HEK293 (cell line): Measurements from ENCODE around the gene MAML2.
A peak's percentile ranks its signal among the peaks of the same experiment; 100 is the strongest.

Experiments
- CTCF ChIA-PET: fragments of 350-600 bp; formaldehyde crosslinking; extraction: SDS; loops from one replicate; lab custom pipeline; 2021; ENCODE audit warnings: antibody characterized with exemption; lab: Yijun Ruan, JAX
- POLR2A ChIA-PET: fragments of 300-600 bp; formaldehyde crosslinking; extraction: SDS; loops from one replicate; lab custom pipeline; 2020; ENCODE audit warnings: antibody characterized with exemption, inconsistent platforms; lab: Yijun Ruan, JAX
- H3K27ac ChIP-seq: fragments of 200-500 bp; sonication (Bioruptor generic); 2 replicates; pipeline ENCODE4 v1.5.1; 2014; ENCODE audit warnings: low read depth, low read length, control low read depth, inconsistent platforms; ENCODE audit errors: extremely low read depth
- H3K36me3 ChIP-seq, 2 experiments: fragments of 200-500 bp in 1 of 2; sonication (Bioruptor generic) in 1 of 2; 1 replicate in 1 of 2; 2 replicates in 1 of 2; pipeline ENCODE4 v1.5.1; 2014 to 2017; ENCODE audit warnings: inconsistent platforms in 2 of 2, low read length in 2 of 2; ENCODE audit not compliant: control insufficient read depth in 2 of 2, insufficient read depth in 1 of 2
- H3K4me1 ChIP-seq: fragments of 200-500 bp; sonication (Bioruptor generic); 2 replicates; pipeline ENCODE4 v1.5.1; 2014; ENCODE audit warnings: mild to moderate bottlenecking, low read length, inconsistent platforms; ENCODE audit not compliant: control insufficient read depth, insufficient read depth
- H3K4me3 ChIP-seq: 2 replicates; pipeline ENCODE4 v1.5.1; 2011; ENCODE audit warnings: low read depth, mild to moderate bottlenecking, control low read depth, low read length, moderate library complexity
- H3K9me3 ChIP-seq: fragments of 200-500 bp; sonication (Bioruptor generic); 2 replicates; pipeline ENCODE4 v1.5.1; 2014; ENCODE audit warnings: low read depth, low read length, inconsistent platforms; ENCODE audit not compliant: control insufficient read depth, insufficient read depth
- KLF7 ChIP-seq: fragments of 450-650 bp; formaldehyde crosslinking; IDR thresholded peaks from 2 replicates; pipeline ENCODE4 v1.5.1; 2016; ENCODE audit warnings: missing biosample characterization, missing genetic modification characterization, borderline replicate concordance
- ZNF133 ChIP-seq: fragments of 450-650 bp; formaldehyde crosslinking; IDR thresholded peaks from 2 replicates; pipeline ENCODE4 v1.5.1; 2016; ENCODE audit warnings: missing biosample characterization, missing genetic modification characterization
- ZNF19 ChIP-seq: fragments of 450-650 bp; formaldehyde crosslinking; IDR thresholded peaks from 2 replicates; pipeline ENCODE4; 2016; ENCODE audit warnings: missing biosample characterization, missing genetic modification characterization, low read depth
- ZNF548 ChIP-seq: fragments of 450-650 bp; formaldehyde crosslinking; IDR thresholded peaks from 2 replicates; pipeline ENCODE4 v1.5.1; 2016; ENCODE audit warnings: missing biosample characterization, missing genetic modification characterization
- ZSCAN16 ChIP-seq: fragments of 450-650 bp; formaldehyde crosslinking; IDR thresholded peaks from 2 replicates; pipeline ENCODE4 v1.5.1; 2016; ENCODE audit warnings: missing biosample characterization, missing genetic modification characterization
- TF ChIP-seq, protein P1 (sequence below): fragments of 450-650 bp; formaldehyde crosslinking; IDR thresholded peaks from 2 replicates; pipeline ENCODE4 v1.5.1; 2016; ENCODE audit warnings: missing biosample characterization, missing genetic modification characterization
- TF ChIP-seq, protein P2 (sequence below): fragments of 450-650 bp; formaldehyde crosslinking; IDR thresholded peaks from 2 replicates; pipeline ENCODE4 v1.5.1; 2016; ENCODE audit warnings: missing biosample characterization, missing genetic modification characterization
- TF ChIP-seq, protein P3 (sequence below): fragments of 450-650 bp; formaldehyde crosslinking; IDR thresholded peaks from 2 replicates; pipeline ENCODE4 v1.5.1; 2017; ENCODE audit warnings: missing biosample characterization, missing genetic modification characterization
- TF ChIP-seq, protein P4 (sequence below): IDR thresholded peaks from 2 replicates; pipeline ENCODE4 v1.6.1; 2011; ENCODE audit warnings: mild to moderate bottlenecking, low read depth, low read length, borderline replicate concordance
- TF ChIP-seq, protein P5 (sequence below): fragments of 450-650 bp; formaldehyde crosslinking; IDR thresholded peaks from 2 replicates; pipeline ENCODE4 v1.5.1; 2016; ENCODE audit warnings: missing biosample characterization, missing genetic modification characterization

The MAML2 gene

DNA sequence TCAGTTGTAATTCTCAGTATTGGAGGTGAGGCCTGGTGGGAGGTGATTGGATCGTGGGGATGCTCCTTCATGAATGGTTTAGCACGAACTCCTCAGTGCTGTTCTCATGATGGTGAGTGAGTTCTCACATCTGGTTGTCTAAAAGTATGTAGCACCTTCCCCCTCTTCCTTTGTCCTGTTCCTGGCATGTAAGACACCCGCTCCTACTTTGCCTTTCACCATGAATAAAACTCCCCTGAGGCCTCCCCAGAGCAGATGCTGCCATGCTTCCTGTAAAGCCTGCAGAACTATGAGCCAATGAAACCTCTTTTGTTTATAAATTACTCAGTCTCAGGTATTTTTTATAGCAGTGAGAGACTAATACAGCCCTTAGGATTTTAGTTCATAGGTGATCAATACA, 191.5 kb downstream of the MAML2 start (continued):
- TF ChIP-seq, protein P1, sequence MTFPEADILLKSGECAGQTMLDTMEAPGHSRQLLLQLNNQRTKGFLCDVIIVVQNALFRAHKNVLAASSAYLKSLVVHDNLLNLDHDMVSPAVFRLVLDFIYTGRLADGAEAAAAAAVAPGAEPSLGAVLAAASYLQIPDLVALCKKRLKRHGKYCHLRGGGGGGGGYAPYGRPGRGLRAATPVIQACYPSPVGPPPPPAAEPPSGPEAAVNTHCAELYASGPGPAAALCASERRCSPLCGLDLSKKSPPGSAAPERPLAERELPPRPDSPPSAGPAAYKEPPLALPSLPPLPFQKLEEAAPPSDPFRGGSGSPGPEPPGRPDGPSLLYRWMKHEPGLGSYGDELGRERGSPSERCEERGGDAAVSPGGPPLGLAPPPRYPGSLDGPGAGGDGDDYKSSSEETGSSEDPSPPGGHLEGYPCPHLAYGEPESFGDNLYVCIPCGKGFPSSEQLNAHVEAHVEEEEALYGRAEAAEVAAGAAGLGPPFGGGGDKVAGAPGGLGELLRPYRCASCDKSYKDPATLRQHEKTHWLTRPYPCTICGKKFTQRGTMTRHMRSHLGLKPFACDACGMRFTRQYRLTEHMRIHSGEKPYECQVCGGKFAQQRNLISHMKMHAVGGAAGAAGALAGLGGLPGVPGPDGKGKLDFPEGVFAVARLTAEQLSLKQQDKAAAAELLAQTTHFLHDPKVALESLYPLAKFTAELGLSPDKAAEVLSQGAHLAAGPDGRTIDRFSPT (tag by site-specific recombination), result no peak
- TF ChIP-seq, protein P2, sequence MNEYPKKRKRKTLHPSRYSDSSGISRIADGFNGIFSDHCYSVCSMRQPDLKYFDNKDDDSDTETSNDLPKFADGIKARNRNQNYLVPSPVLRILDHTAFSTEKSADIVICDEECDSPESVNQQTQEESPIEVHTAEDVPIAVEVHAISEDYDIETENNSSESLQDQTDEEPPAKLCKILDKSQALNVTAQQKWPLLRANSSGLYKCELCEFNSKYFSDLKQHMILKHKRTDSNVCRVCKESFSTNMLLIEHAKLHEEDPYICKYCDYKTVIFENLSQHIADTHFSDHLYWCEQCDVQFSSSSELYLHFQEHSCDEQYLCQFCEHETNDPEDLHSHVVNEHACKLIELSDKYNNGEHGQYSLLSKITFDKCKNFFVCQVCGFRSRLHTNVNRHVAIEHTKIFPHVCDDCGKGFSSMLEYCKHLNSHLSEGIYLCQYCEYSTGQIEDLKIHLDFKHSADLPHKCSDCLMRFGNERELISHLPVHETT (tag by site-specific recombination), result no peak

DNA sequence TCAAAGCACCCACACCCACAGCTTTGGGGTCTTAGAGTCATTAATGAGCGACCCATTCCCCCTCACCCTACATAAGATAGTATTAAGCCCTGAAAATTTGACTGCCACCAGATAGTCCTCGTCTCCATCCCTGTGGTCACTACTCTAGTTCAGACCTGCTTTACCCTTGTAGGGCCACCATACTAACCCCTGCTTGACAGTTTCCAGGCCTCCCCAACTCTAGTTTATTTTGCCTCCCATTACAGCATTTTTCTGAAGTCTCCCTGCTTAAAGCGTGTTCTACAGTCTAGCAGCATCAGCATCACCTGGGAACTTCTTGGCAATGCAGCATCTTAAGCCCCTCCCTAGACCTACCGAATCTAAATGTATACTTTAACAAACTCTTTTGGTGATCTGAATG, 192.4 kb downstream of the MAML2 start:
- TF ChIP-seq ZNF133 (tag by site-specific recombination), result no peak
- TF ChIP-seq, protein P3, sequence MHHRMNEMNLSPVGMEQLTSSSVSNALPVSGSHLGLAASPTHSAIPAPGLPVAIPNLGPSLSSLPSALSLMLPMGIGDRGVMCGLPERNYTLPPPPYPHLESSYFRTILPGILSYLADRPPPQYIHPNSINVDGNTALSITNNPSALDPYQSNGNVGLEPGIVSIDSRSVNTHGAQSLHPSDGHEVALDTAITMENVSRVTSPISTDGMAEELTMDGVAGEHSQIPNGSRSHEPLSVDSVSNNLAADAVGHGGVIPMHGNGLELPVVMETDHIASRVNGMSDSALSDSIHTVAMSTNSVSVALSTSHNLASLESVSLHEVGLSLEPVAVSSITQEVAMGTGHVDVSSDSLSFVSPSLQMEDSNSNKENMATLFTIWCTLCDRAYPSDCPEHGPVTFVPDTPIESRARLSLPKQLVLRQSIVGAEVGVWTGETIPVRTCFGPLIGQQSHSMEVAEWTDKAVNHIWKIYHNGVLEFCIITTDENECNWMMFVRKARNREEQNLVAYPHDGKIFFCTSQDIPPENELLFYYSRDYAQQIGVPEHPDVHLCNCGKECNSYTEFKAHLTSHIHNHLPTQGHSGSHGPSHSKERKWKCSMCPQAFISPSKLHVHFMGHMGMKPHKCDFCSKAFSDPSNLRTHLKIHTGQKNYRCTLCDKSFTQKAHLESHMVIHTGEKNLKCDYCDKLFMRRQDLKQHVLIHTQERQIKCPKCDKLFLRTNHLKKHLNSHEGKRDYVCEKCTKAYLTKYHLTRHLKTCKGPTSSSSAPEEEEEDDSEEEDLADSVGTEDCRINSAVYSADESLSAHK, result peak; percentile 96
- TF ChIP-seq, all 188 proteins: peak for 1
- CTCF ChIA-PET, result interaction anchor here (0.7 to 0.9 kb wide), 2 partner anchors 44 to 62 kb away, joined by 3 to 4 read pairs; no protein-coding TSS in a partner anchor
- no peak overlapping the region for H3K4me3 ChIP-seq
- POLR2A ChIA-PET, result no interaction called here
- peaks cover 2% of the 10 kb centered on the region; the same call in 1 of the 2 replicates for H3K4me1 ChIP-seq
- H3K36me3 ChIP-seq, result no peaks in the 10 kb centered on the region
- no peak overlapping the region for H3K27ac ChIP-seq
- H3K9me3 ChIP-seq, result no peaks in the 10 kb centered on the region

DNA sequence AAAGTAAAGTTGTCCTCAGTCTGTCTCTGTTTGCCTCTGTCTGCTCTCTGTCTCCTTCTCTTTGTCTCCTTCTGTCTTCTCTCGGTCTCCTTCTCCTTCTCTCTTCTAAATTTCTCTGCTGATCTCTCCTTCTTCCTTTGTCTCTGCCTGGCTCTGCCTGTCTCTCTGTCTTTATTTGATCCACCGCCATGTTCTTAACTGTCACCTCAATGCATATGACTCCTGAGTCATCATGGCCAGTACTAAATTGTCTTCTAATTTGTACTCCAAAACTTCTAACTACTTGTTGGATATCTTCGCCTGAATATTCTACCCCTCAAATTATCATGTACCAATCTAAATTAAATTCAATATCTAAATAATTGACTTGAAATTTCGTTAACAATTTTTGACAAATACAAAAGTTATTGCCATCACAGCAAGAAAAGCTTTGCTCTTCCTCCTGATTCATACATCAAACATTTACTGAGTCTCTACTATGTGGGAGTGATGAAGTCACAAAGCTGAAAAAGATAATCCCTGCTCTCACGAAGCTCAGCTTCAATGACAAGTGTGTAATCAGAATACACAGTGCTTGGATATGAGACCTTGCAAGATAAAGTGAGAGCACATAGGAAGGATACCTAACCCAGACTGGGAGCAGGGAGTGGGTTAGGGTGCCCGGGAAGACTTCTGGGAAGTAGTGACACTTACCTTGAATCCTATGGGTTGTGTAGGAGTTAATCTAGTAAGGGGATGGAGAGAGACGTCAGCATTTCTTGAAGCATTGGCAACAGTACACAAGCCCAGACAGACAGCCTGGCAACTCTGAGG, 193.0 kb downstream of the MAML2 start:
- no peaks in the 10 kb centered on the region for H3K9me3 ChIP-seq
- H3K4me3 ChIP-seq, result no peak overlapping the region
- TF ChIP-seq KLF7 (tag by site-specific recombination) (no peak), ZNF19 (tag by site-specific recombination) (no peak), ZSCAN16 (no peak), ZNF548 (no peak)
- TF ChIP-seq, protein P4, sequence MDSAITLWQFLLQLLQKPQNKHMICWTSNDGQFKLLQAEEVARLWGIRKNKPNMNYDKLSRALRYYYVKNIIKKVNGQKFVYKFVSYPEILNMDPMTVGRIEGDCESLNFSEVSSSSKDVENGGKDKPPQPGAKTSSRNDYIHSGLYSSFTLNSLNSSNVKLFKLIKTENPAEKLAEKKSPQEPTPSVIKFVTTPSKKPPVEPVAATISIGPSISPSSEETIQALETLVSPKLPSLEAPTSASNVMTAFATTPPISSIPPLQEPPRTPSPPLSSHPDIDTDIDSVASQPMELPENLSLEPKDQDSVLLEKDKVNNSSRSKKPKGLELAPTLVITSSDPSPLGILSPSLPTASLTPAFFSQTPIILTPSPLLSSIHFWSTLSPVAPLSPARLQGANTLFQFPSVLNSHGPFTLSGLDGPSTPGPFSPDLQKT, result no peak
- TF ChIP-seq, protein P5, sequence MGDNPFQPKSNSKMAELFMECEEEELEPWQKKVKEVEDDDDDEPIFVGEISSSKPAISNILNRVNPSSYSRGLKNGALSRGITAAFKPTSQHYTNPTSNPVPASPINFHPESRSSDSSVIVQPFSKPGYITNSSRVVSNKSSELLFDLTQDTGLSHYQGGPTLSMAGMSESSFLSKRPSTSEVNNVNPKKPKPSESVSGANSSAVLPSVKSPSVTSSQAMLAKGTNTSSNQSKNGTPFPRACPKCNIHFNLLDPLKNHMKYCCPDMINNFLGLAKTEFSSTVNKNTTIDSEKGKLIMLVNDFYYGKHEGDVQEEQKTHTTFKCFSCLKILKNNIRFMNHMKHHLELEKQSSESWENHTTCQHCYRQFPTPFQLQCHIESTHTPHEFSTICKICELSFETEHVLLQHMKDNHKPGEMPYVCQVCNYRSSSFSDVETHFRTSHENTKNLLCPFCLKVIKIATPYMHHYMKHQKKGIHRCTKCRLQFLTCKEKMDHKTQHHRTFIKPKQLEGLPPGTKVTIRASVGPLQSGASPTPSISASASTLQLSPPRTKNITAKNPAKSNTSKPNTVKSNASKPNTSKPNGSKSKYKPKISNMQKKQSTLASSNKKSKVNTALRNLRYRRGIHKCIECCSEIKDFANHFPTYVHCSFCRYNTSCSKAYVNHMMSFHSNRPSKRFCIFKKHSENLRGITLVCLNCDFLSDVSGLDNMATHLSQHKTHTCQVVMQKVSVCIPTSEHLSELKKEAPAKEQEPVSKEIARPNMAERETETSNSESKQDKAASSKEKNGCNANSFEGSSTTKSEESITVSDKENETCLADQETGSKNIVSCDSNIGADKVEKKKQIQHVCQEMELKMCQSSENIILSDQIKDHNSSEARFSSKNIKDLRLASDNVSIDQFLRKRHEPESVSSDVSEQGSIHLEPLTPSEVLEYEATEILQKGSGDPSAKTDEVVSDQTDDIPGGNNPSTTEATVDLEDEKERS, result no peak
- TF ChIP-seq, all 188 proteins: peak for 0
- no peak overlapping the region for H3K27ac ChIP-seq
- POLR2A ChIA-PET, result no interaction called here
- no peaks in the 10 kb centered on the region for H3K4me1 ChIP-seq
- no peaks in the 10 kb centered on the region for H3K36me3 ChIP-seq
- CTCF ChIA-PET, result interaction anchor here (0.7 to 0.9 kb wide), 2 partner anchors 44 to 62 kb away, joined by 3 to 4 read pairs; no protein-coding TSS in a partner anchor
